Measurements from ENCODE around the gene FLYWCH1. TPM values are rescaled to one million over a fixed set of nuclear protein-coding genes. Genes with fewer than 3 reads are reported as not detected.

Gene FLYWCH1
- total RNA-seq, 2 experiments from 2014 or later = 33.4 to 34.9 TPM

GRCh38 chr16:2986623-2987188 is 75.0 kb downstream of the FLYWCH1 start:
- ChIA-PET CTCF (interaction anchor here (1.5 kb wide), 1 partner anchor 45 kb away, joined by 4 read pairs; no protein-coding TSS in a partner anchor), POLR2A (no interaction called here)
- intact Hi-C loops (cut with micrococcal nuclease) = no loop called here
- H3K9me3 Mint-ChIP-seq = no peaks in the 10 kb centered on the region
- DNase-seq (no peak), ATAC-seq (no peak)
- H3K4me1 Mint-ChIP-seq (ENCODE audit: low read depth) = peaks cover 5% of the 10 kb centered on the region
- no peak overlapping the region for H3K27ac Mint-ChIP-seq
- TF ChIP-seq, protein P1, sequence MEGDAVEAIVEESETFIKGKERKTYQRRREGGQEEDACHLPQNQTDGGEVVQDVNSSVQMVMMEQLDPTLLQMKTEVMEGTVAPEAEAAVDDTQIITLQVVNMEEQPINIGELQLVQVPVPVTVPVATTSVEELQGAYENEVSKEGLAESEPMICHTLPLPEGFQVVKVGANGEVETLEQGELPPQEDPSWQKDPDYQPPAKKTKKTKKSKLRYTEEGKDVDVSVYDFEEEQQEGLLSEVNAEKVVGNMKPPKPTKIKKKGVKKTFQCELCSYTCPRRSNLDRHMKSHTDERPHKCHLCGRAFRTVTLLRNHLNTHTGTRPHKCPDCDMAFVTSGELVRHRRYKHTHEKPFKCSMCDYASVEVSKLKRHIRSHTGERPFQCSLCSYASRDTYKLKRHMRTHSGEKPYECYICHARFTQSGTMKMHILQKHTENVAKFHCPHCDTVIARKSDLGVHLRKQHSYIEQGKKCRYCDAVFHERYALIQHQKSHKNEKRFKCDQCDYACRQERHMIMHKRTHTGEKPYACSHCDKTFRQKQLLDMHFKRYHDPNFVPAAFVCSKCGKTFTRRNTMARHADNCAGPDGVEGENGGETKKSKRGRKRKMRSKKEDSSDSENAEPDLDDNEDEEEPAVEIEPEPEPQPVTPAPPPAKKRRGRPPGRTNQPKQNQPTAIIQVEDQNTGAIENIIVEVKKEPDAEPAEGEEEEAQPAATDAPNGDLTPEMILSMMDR (IDR thresholded peaks at IDR 0.05) = no peak
- no peaks in the 10 kb centered on the region for H3K36me3 Mint-ChIP-seq (ENCODE audit: low read depth)
- H3K27me3 Mint-ChIP-seq = no peaks in the 10 kb centered on the region
- no peak overlapping the region for H3K4me3 Mint-ChIP-seq

GRCh38 chr16:2987286-2987685 is 75.6 kb downstream of the FLYWCH1 start:
- ATAC-seq (no peak), DNase-seq (no peak)
- intact Hi-C loops (cut with micrococcal nuclease) = no loop called here
- Mint-ChIP-seq H3K9me3 (no peaks in the 10 kb centered on the region), H3K27ac (no peak overlapping the region), H3K4me1 (ENCODE audit: low read depth) (peaks cover 4% of the 10 kb centered on the region), H3K36me3 (ENCODE audit: low read depth) (no peaks in the 10 kb centered on the region), H3K27me3 (no peaks in the 10 kb centered on the region), H3K4me3 (no peak overlapping the region)
- TF ChIP-seq, protein P1 (IDR thresholded peaks at IDR 0.05) = no peak
- ChIA-PET CTCF (interaction anchor here (1.2 to 1.5 kb wide), 2 partner anchors 20 to 45 kb away, joined by 3 to 4 read pairs; no protein-coding TSS in a partner anchor), POLR2A (no interaction called here)

- POLR2A ChIA-PET = interaction anchor here (1.3 kb wide), 1 partner anchor 9 kb away, joined by 3 read pairs; no protein-coding TSS in a partner anchor
Observed at GRCh38 chr16:2987833-2988232, 76.1 kb downstream of the FLYWCH1 start.

DNA sequence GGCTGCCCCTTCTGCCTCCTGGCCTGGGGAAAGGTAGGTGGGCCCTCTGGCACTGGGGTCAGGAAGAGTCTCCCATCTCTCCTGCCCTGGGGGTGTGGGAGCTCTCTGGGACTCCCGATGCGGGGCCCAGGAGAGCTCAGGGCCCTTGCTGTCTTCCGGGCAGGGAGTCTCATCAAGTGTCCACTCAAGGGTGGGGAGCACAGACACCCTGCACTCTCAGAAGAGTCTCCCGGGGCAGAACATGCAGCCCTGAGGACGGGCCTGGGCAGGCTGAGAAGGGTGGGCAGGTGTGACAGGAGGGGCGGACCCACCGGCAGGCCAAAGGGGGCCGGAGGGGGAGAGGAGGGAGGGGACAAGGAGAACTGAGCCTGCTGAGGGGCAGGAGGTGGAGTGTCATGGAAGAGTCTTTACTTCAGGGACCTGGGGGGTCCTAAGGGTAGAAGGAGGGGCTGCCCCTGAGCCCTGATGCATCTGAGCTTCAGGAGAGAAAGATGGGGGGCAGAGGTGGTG is 76.9 kb downstream of the FLYWCH1 start:
- no peak for DNase-seq
- Mint-ChIP-seq H3K27me3 (no peaks in the 10 kb centered on the region), H3K4me3 (no peak overlapping the region), H3K9me3 (no peaks in the 10 kb centered on the region), H3K36me3 (ENCODE audit: low read depth) (no peaks in the 10 kb centered on the region), H3K4me1 (ENCODE audit: low read depth) (peaks cover 2% of the 10 kb centered on the region), H3K27ac (no peak overlapping the region)
- CTCF ChIA-PET = interaction anchor here (1.0 to 1.2 kb wide), 2 partner anchors 19 to 70 kb away, joined by 3 read pairs; no protein-coding TSS in a partner anchor
- TF ChIP-seq, protein P1 (IDR thresholded peaks at IDR 0.05) = no peak
- POLR2A ChIA-PET = interaction anchor here (1.3 kb wide), 1 partner anchor 10 kb away, joined by 3 read pairs; no protein-coding TSS in a partner anchor
- no peak for ATAC-seq
- intact Hi-C loops (cut with micrococcal nuclease) = no loop called here

More at GRCh38 chr16:2987833-2988232, 76.1 kb downstream of the FLYWCH1 start:
- ATAC-seq (no peak), DNase-seq (no peak)
- intact Hi-C loops (cut with micrococcal nuclease) = no loop called here
- H3K9me3 Mint-ChIP-seq = no peaks in the 10 kb centered on the region
- H3K27ac Mint-ChIP-seq = no peak overlapping the region
- TF ChIP-seq, protein P1 (IDR thresholded peaks at IDR 0.05) = no peak
- CTCF ChIA-PET = interaction anchor here (1.0 to 1.5 kb wide), 3 partner anchors 20 to 71 kb away, joined by 3 to 4 read pairs (median 3); no protein-coding TSS in a partner anchor
- H3K36me3 Mint-ChIP-seq (ENCODE audit: low read depth) = no peaks in the 10 kb centered on the region
- no peak overlapping the region for H3K4me3 Mint-ChIP-seq
- H3K27me3 Mint-ChIP-seq = no peaks in the 10 kb centered on the region
- peaks cover 4% of the 10 kb centered on the region for H3K4me1 Mint-ChIP-seq (ENCODE audit: low read depth)

GRCh38 chr16:2990891-2991290 is 79.2 kb downstream of the FLYWCH1 start:
- ChIA-PET POLR2A (interaction anchor here (1.8 kb wide), 1 partner anchor 18 kb away, joined by 5 read pairs; no protein-coding TSS in a partner anchor), CTCF (no interaction called here)
- TF ChIP-seq, protein P1 (IDR thresholded peaks at IDR 0.05) = no peak
- no peak for DNase-seq
- H3K4me1 Mint-ChIP-seq (ENCODE audit: low read depth) = no peaks in the 10 kb centered on the region
- no peak for ATAC-seq
- no peaks in the 10 kb centered on the region for H3K27me3 Mint-ChIP-seq
- intact Hi-C loops (cut with micrococcal nuclease) = no loop called here
- H3K4me3 Mint-ChIP-seq = no peak overlapping the region
- no peaks in the 10 kb centered on the region for H3K36me3 Mint-ChIP-seq (ENCODE audit: low read depth)
- no peak overlapping the region for H3K27ac Mint-ChIP-seq
- no peaks in the 10 kb centered on the region for H3K9me3 Mint-ChIP-seq

Measured in activated CD8-positive, alpha-beta T cell treated with anti-CD3 and anti-CD28 coated beads for 36 hours (primary cell).